Ammon's horn (tissue), 1 donor: ENCODE measurements around the gene WAPL.
"Not testable (repeated sequence)": the region's sequence is repeated elsewhere in the genome, so short reads cannot be mapped to it uniquely, and the experiment has no call there.

ENCODE experiments used
- DNase-seq: peaks from one replicate; pipeline ENCODE4 v3.0.0-alpha.2; 2016; ENCODE audit warnings: low spot score

Gene WAPL

DNA sequence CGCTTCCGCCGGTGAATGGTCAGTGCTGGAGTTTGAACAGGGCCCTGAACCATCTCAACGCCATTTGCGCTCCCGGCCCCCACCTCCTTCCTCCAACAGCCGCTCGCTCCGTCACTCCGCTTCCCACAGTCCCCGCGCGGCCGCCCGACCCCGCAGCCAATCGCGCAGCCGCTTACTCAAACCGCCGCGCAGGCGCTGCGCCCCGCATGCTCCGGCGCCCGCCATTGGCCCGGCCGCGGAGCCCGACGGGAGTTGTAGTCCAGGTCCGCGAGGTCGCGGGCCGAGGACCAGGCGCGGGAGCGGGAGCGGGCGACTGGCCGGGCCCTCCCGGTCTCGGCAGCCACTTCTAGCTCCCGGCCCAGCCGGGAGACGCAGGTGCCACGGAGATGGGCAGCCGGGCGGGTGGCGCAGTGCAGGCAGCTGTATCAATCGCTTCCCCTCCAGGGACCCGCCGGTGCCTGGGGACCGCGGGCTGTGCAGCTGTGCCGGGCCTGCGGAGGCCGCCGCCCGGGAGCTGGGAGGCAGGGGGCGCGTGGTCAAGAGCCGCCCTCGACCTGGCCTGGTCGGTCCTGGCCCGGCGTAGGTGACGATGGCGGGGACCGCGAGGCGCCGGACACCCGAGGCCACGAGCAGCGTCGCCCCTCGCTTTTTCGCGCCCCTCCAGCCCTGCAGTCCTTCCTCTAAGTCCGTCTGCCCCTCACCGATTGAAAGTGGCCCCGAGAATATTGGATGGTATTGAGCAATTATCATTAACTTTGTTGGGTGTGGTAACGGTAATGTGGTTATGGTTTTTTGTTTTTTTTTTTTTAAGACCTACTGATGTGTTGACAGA, at the start of gene WAPL:
TSS of gene WAPL (minus strand) at position 115 of the 832 bp plus-strand sequence. CDS start 3,723 bp downstream, outside the sequence.
- peak; percentile 97 for DNase-seq

- no peak for DNase-seq
Measured at GRCh38 chr10:86569335-86569734, 47.7 kb upstream of the WAPL start.

DNA sequence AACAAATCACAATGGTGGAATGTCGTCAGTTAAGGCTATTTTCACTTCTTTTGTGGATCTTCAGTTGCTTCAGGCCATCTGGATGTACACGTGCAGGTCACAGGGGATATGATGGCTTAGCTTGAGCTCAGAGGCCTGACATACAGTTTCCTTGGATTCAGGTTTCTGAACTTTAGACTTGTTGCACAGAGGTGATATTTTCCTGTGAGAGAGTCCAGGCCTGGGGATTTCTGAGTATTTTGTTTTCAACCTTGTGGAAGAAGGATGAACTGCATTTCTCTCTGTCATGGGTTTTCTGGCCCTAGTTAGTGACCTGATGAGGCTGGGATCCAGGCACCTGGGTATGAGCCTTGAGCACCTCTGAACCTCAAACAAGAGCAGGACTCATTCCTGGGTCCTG, 44.9 kb upstream of the WAPL start:
- DNase-seq, result not testable (repeated sequence)

DNA sequence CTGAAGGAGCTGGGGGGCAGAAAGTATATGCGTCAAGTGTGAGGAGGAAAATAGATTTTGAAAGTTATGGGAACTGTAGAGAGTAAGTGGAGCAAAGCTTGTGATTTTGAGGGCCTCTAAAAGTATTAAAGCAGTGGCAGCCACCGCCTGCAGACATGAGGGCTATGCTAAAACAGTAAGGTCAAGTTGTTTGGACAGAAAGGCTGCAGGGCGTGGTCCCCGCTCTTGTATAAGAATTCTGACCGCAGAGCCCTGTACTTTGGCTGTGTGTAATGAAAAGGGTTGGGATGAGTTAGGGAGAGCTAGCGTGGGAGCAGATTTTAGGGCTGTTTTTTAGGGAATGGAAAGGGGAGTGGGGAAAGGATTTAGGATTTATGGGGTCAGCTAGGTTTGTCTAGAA, 41.7 kb upstream of the WAPL start:
- DNase-seq, result not testable (repeated sequence)

DNA sequence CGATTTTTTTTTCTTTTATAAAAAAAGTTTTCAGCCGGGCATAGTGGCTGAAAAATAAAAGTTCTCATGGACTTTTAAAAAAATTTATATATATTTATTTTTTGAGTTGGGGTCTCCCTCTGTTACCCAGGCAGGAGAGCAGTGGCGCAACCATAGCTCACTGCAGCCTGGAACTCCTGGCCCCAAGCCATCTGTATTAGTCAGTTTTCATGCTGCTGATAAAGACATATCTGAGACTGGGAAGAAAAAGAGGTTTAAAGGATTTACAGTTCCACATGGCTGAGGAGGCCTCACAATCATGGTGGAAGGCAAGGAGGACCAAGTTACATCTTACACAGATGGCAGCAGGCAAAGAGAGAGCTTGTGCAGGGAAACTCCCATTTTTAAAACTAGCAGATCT, 37.1 kb upstream of the WAPL start:
- not testable (repeated sequence) for DNase-seq

DNA sequence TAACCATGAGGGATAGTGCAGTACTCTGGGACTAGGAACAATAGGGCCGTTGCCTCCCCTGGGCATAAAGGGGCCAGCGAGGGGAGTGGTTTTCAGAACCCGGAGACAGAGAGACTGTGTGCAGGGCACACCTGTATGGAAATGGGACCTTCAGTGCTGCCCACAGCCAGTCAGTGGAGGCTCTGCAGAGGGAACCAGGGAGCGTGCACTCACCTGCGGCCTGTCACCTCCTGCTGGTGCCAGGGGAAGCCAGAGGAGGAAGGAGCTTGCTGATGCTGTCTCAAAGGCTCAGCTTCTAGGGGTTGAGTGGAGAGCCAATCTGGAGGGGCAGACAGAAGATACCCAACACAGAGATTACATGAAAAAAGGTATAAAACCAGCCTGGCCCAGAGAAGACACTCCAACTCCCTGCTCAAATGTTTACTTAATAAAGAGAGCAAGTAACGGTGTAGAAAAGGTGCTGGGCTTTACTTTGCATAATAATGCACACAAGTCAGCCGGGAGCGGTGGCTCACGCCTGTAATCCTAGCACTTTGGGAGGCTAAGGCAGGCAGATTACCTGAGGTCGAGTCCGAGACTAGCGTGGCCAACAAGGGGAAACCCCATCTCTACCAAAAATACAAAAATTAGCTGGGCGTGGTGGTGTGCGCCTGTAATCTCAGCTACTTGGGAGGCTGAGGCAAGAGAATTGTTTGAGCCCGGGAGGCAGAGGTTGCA, 35.5 kb upstream of the WAPL start:
- no peak for DNase-seq

DNA sequence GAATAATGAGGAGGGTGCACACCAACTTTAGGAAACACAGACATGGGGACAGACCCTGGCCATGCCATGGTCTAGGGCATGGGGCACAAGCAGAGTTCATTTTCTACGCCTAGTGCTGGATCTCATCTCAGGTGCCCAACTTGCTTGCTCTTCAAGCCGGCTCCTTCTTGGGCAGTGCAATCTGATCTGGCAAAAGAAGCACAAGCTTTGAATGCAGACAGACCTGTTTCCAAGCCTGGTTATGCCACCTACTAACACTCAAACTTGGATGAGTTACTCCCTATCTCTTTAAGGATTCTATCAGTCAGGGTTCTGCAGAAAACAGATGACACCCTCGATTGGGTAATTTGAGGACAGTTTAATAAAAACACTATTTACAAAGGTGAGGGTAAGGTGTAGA, 34.9 kb upstream of the WAPL start:
- DNase-seq, result no peak

- no peak for DNase-seq
Measured at GRCh38 chr10:86553639-86554038, 32.0 kb upstream of the WAPL start.

GRCh38 chr10:86553213-86553612, 31.6 kb upstream of the WAPL start:
- no peak for DNase-seq

DNA sequence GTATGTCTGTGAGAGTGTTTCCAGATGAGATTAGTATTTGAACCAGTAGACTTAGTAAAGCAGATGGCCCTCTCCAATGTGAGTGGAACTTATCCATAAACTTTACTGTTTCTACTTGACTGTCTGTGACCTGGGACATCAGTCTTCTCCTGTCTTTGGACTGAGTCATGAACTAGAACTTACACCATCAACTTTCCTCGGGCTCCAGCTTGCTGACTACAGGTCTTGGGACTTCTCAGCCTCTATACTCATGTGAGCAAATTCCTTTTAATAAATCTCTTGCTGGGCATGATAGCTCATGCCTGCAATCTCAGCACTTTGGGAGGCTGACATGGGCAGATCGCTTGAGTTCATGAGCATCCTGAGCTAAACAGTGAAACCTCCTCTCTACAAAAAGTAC, 25.7 kb upstream of the WAPL start:
- no peak for DNase-seq

- DNase-seq, result peak; percentile 28
Measured at GRCh38 chr10:86545101-86545500, 23.5 kb upstream of the WAPL start.

GRCh38 chr10:86540016-86540415, 18.4 kb upstream of the WAPL start:
- DNase-seq, result no peak

GRCh38 chr10:86538547-86538946, 17.0 kb upstream of the WAPL start:
- peak; percentile 43 for DNase-seq

GRCh38 chr10:86538040-86538439, 16.4 kb upstream of the WAPL start:
- DNase-seq, result not testable (repeated sequence)

DNA sequence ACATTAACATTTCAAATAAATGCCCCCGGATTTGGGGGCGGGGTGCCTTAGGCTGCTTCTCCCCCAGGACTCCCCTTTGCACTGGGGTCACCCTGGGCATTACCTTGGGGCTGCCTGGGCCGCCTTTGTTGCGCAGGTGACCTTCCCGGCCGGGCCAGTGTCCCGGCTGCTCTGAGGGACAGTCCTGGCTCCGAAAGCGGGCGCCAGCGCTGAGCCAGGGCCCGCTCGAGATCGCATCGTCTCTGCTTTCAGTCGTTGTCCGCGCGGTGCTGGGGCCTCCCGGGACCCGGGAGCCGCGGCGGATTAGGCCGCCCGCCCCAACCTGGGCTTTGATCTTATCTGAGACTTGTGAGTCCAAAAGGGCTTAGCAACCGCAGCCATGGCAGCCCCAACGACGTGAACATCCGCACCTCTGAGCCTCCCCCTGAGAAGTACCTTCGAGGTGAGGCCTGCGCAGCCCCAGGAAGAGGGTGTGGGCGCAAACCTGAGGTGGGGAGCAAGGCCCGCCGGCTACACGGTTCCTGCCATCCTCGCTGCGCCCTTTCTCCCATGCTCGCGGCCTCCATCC, 14.8 kb upstream of the WAPL start:
- no peak for DNase-seq

DNA sequence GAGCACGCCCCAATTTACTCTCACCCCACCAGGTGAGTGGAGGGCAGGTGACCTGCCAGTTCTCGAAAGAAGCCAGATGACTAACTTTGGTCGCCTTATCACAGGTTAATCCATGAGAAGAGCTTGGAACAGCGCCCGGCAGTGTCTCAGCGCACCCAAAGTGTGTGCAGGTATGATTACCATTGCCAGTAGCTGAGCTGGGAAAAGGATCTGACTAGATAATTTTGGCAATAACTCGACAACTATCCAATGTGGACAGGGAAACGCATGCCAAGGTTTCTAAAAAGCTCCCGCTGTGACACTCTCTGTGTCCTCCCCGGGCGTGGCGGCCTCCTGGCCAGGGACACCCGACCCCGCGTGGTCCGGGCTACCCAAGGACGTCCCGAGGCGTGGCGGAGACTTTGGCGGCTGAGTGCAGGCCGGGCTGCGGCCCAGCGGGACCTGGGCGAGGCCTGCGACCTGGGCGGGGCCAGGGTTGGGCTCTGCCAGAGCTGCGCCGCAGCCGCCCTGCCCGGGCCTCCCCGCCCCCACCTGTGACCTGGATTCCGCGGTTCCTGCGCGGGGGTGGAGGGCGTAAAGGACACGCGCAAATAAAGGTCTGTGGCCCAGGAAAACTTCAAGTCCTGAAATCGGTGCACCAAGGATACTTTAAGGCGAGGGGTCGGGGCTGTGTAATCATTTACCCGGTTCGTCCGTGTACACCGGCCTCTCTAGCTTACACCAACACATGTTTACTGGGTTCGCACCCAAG, 13.7 kb upstream of the WAPL start:
- peak; percentile 16 for DNase-seq

DNA sequence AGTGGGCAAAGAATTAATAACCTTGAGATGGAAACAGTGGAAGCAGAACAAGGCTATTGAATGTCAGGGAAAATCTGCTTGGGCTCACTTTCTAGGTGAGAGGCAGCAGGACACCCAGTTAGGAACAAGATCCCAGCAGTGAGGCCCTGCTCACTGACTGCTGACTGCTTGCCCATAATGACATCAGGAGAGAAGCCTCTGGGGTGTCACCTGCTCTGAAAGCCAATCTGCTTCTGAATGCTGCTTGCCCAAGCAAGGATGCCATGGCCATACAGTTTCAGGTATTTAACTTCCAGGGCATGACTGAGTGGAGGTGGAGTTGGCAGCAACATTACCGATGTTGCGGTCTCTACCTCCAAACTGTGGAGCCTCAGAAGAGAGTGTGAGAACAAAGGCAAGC, 11.7 kb upstream of the WAPL start:
- no peak for DNase-seq

- not testable (repeated sequence) for DNase-seq
Measured at GRCh38 chr10:86528736-86529135, 7.1 kb upstream of the WAPL start.

GRCh38 chr10:86526606-86527005, 5.0 kb upstream of the WAPL start:
- DNase-seq, result no peak

GRCh38 chr10:86525713-86526112, 4.1 kb upstream of the WAPL start:
- DNase-seq, result not testable (repeated sequence)

DNA sequence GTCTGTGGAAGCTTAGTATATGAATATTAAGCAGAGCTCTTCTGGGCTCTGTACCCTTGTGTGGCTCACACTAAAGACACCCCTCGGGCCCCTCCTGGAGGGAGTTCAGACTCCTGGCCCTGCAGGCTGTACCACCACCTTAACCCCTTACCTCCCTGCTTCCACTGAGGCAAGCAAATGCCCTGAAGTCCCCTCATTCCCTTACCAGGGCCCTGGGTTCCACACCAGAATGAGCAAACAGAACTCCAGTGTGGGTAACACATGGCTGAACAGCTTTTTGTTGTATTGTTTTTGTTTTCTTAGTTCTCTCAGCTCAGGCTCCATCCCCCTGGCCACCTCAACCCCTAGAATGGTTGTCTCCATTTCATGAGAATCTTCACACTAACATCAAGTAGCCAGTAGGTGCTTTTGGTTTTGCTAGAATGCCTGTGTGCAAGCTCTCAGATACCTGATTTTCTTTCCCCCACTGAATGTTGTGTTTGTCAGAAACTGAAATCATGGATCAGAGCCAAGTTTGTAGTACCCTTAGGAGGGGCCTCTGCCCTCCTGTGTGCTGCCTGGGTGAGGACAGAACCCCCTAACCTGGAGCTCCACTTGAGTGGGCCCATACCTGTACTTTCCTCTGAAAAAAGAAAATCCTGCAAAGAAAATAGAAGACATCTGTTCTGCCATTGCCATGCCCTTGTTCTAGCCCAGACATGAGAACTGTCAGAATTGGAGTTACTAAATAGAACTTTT, 2.8 kb upstream of the WAPL start:
- no peak for DNase-seq

DNA sequence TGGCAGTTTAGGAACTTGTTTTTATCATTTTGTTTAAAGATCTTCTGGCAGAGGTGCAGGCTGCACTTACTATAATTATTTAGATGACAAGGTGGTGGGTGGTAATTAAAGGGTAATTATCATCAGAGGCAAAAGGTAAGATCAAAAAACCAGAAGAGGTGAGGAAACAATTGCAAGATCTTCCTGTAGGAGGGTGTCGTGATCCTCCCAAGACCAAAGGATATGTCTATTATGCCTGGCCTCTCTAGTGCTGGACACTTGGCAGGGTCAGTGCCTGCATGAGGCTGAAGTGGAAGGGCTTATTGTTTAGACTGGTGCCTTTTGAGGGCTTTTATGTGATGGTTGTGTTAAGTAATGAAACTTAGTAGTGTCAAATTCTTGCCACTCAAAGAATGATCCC, 1.8 kb upstream of the WAPL start:
- DNase-seq, result peak; percentile 46
